DMS153 treated with DMSO at 0.1 percent for 48 hours (cell line): Measurements from ENCODE around the gene COIL.
A peak's percentile ranks its signal among the peaks of the same experiment; 100 is the strongest.

Source experiments
- DNase-seq: peaks from one replicate; lab custom pipeline; 2025; ENCODE audit not compliant: unreplicated experiment; lab: John Stamatoyannopoulos, UW

COIL gene

GRCh38 chr17:56937687-56938086 is 23.2 kb downstream of the COIL start:
- DNase-seq: no peak

GRCh38 chr17:56936697-56937322 is 24.0 kb downstream of the COIL start:
- no peak for DNase-seq

DNA sequence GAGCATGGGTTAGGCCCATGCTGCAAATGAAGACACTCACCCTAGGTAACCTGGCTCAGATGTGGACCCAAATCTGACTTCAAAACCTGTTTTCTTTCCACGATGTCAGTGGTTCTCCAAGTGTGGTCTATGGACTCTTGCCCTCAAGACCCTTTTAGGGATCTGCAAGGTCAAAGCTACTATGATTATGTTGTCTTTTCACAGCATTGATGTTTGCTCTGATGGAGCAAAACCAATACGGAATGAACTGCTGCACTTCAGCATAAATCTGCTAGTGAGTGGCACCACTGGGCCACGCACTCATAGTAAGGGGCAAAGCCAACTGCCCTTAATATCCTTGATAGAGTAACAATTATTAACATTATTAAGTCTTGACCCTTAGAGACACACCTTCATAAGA is 25.4 kb downstream of the COIL start:
- no peak for DNase-seq

- no peak for DNase-seq
Observed at GRCh38 chr17:56934280-56934679, 26.6 kb downstream of the COIL start.

DNA sequence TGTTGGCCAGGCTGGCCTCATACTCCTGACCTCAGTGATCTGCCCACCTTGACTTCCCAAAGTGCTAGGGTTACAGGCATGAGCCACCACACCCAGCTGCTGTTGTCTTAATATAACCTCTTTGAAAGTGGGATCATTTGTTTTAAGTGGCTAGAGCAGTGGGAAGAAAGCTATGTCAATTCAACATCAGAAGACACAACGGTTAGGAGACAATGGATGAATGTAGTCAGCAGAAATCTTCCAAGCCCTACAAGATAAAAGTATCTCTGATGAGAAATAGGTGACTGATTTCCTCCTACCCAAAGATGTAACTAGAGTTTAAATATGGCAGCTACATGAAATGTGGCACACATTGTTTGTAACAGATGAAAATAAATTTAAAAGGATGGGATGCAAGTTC is 27.0 kb downstream of the COIL start:
- no peak for DNase-seq

DNA sequence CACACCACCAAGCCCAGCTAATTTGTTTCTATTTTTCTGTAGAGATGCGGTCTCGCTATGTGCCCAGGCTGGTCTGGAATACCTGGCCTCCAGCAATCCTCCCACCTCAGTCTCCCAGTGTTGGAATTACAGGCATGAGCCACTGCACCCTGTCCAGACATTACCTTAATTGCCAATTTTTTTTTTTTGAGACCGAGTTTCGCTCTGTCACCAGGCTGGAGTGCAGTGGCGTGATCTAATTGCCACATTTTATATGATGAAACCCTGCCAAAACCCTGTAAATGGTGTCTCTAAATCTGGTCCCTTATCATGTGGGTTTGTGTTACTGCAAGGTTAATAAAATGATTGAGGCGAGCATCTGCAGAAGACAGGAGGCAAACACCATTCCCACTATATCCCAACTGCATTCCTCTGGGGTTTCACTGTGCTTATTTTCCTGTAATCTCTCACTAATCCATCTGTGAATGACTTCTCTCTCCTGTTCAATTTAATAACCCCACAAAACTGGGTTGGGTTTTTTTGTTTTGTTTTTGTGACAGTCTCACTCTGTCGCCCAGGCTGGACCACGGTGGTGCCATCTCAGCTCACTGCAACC is 27.6 kb downstream of the COIL start:
- DNase-seq: no peak

DNA sequence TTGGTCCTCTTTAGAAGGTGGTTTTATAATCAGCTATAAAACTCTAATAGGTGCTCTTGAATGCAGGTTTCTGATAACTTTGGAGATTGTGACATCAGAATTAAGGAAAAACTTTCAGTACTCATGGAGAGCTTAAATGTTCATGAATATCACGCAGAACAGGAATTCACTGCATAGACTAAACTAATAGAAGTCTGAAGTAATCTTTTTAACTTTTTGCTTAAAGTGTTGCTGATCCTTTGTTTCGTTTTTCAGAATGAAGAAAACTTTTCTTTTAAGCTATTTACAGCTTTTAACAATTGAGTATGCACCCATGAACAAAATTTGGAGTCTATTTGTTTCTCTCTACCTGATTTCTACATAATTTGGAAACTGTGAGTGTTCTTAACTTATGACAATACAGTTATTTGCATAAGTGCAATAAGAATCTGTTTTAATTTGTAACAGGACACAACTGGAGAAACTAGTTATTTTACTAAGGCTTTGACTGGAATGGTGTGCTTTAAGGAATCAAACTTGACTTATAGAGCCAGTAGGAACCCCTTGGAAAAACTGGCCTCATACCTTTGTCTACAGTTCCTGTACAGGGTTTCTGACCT is 30.0 kb downstream of the COIL start:
- DNase-seq: no peak

- no peak for DNase-seq
Observed at GRCh38 chr17:56929362-56929969, 31.4 kb downstream of the COIL start.

DNA sequence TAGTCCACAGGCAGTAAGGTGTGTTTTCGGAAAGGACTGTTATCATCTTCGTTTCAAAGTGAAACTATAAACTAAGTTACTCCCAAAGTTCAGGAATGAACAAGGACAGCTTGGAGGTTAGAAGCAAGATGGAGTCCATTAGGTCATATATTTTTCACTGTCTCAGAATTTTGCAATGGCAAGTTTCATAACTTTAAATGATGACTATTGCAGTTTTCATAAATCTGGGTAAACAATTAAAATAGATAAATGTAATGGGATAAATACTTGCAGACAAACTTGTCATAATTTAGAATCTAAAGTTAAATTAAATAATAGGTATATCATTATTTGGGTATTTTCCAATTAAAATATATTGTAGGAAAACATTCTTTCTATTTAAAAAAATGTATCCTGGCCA is 32.3 kb downstream of the COIL start:
- DNase-seq: no peak

GRCh38 chr17:56926704-56927103 is 34.1 kb downstream of the COIL start:
- DNase-seq: no peak

GRCh38 chr17:56926270-56926669 is 34.6 kb downstream of the COIL start:
- no peak for DNase-seq

- DNase-seq: no peak
Observed at GRCh38 chr17:56925088-56925487, 35.8 kb downstream of the COIL start.

- DNase-seq: no peak
Observed at GRCh38 chr17:56919717-56920116, 41.1 kb downstream of the COIL start.

- DNase-seq: no peak
Observed at GRCh38 chr17:56918916-56919315, 41.9 kb downstream of the COIL start.

DNA sequence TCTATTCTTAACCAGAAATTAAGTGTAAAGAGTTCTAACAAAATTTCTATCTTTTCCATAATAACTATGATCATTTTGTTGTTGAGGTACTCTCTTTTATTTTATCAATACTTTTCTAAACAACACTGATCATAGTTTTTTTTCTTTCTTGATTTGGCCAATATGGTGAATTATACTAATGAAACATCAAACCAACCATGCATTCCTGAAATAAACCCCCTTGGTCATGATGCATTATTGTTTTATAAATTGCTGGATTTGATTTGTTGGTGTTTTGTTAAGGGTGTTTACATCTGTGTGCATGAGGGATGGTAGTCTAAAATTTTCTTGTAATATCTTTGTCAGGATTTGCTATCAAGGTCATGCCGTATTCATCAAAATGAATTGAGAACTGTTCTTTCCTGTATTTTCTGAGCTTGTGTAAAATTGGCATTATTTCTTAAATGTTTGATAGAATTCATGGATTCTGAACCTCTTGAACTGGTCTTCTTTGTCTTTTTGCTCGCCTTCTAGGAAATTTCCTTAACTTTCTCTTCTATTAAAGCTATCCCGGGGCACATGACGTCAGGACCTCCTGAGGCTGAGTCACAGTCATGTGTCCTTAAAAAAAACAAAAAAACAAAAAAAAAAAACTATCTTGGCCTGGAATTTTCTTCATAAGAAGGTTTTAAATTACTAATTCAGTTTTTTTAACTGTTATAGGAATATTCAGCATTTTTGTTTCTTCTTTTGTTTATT is 43.1 kb downstream of the COIL start:
- DNase-seq: no peak

DNA sequence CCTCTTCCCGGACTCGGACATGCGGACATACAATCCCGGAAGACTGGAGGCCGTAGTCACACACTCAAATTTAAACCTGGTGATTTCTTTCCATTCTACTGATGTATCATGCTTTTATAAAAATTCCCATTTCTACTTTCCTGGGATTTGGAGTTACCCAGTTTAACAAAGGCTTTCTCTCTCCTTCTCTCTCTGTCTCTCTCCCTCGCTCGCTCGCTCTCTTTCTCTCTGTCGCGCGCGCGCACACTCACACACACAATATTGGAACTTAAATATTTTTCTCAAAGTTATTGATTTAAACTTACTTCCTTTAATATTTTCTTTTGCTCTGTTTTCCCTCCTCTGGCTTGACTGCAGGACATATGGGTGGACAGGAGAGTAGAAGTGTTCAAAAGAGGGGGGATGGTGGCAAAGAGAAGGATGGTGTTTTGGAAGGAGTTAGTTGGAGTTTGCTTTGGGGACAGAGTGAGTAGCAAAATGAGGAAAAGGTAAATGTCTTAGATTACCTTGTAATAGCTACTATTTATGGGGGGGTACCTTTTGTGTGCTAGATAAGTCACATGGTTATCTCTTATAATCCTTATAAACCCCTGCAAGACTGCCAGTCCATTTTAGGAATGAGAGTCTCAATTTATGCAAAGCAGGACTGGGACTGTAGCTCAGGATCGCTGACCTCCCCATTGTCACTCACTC is 46.1 kb downstream of the COIL start:
- DNase-seq: peak; percentile 20

DNA sequence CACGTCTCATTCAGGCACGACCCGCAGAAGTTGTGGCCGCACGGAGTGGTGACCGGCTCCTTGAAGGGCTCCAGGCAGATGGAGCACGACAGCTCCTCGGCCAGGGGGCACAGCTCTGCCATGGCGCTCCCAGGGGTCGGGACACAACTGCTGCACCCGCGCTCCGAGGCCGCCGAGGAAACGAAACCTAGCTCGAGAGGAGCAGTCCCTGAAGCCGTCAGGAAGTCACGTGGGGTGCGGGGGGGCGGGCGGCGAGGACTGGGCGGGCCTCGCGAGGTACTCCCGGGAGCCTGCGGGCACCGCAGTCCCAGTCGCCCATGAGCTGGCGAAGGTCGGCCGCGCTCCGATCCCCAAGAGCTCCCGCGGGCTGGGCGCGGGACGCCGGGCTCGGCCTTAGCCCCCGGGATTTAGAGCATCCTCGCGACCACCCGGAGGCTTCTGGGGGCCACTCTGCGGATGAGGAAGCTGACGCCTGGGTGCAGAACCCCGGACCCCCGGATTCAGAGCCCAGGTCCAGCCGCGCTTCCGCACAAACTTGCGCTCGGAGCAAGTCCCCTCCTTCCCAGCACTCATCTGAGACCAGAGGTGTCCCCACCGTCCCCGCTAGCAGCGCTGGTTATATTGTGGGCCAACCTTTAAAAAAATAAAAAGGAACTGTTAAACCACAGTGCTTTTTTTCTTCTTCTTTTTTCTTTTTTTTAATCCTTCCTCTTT is 46.8 kb downstream of the COIL start, which contains the start of gene TRIM25:
Gene TRIM25 (minus strand): TSS at position 183 of the 714 bp plus-strand sequence. CDS start 61 bp downstream, at position 122.
- peak; percentile 67 for DNase-seq

DNA sequence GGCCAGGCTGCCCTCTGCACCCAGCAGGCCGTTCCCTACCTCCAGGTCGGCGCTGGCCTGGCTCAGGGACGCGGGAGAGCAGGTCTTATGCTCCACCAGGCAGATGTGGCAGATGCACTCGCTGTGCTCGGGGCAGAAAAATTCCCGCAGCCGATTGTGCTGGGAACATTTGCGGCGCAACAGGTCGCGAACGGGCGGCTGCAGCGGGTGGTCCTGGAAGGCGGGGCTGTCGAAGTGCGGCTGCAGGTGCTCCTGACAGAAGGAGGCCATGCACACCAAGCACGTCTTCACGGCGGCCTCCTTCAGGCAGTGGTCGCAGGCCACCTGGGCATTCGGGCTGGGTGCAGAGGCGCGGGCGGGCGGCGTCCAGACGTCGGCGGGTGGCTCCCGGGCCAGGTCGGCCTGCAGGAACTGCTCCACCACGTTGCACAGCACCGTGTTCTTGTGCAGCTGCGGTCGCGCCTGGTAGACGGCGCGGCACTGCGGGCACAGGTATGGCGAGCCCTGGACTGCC is 47.4 kb downstream of the COIL start:
- peak; percentile 40 for DNase-seq

DNA sequence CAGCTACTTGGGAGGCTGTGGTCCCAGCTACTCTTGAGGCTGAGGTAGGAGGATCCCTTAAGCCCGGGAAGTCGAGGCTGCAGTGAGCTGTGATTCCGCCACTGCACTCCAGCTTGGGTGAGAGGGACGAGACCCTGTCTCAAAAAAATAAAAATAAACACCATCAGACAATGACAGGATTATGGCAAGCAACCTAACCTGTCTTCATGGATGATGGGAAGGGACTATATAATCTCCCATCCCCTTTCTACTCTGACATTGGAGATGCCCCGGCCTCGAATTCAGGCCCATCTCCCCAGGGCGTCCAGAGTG is 47.9 kb downstream of the COIL start:
- DNase-seq: no peak
